Globus pallidus (tissue), 1 donor: Measurements from ENCODE around the gene ACO2.

ENCODE experiments used
- DNase-seq: peaks from one replicate; pipeline ENCODE4 v3.0.0-alpha.2; 2015; ENCODE audit warnings: low spot score

ACO2 gene

GRCh38 chr22:41448189-41448808, 20.6 kb upstream of the ACO2 start:
- peak; percentile 100 for DNase-seq

- no peak for DNase-seq
These were observed 10.7 kb upstream of the ACO2 start for GRCh38 chr22:41458161-41458728.

- DNase-seq, result no peak
These were observed 9.5 kb upstream of the ACO2 start for GRCh38 chr22:41459431-41459830.

DNA sequence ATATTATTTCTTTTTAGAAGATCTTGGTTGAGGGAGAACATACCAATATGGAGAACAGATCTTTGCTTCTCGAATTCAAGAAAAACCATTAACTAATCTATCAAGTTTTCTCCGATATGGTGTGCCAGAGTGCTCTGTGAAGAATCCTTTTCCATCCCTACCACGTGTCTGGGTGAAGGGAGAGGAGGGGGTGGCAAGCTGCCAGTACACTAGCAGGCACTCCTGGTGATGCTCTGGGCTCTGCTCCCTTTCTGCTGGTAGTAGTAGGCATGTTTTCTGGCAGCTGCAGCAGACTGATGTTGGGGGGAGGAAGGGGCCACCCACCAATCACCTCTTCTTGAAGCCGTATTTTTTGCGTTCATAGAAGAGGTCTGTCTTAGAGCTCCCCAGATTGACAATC, 8.8 kb upstream of the ACO2 start:
- DNase-seq, result peak; percentile 79

DNA sequence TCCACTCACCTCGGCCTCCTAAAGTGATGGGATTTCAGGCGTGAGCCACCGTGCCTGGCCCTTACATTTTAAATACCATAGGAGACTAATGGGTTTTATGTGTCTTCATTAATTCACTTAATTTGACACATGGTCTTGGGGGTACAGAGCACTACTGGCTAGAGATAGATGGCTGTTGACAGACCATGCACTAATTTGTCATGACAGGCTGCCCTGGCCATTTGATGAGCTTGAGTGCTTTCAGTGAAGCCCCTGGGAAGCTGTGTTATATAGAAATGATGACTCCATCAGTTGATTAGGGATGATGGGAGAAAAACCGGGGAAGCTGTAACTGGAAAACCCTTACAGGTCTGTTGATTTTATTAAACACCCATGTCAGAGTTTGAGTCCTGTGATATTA, 7.0 kb upstream of the ACO2 start:
- DNase-seq, result no peak

DNA sequence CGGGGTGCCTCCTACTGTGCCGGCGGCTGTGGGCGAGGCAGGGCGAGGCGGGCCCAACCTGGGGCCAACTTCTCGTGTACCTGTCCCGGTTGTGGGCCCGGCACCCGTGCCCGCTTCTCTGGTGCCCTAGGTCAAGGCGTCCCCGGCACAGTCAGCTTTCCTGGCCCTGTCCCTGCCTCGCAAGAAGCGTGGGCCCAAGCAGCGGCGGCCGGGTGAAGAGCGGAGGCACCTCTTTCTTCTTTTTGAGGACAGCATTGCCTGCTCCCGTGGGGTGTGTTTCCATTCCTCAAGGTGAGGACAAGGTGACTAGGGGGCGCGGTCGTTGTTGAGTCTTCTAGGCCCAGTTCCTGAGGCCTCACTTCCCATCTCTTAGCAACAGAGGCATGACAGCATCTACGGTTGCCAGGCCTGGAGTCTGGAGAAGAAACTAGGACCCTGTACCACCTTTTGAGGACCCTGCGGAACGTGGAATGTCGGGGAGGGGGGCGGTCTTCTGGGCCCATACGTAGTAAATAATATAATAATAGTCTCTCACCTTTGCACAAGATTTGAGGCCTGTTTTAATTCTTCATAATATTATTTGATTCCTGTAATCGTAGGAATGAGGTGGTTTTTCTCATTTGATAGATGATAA, 418 bp downstream of the ACO2 start:
- DNase-seq, result no peak

GRCh38 chr22:41470886-41471285, 2.0 kb downstream of the ACO2 start:
- no peak for DNase-seq

DNA sequence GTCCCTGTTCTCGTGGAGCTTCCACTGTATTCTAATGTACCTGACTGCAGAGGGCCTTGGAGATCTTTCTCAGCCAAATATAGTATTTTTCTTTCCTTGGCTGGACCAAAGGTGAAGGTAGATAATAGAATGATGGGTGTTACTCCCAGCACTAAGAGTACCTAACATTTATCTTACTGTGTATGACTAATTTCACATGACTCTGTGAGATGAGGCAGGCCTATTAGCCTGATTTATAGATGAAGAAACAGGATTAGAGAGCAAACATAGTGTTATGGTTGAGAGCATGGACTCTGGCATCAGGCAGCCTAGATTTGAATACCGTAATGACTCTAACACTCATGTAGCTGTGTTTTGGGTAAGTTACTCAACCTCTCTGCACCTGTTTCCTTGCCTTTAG, 2.7 kb downstream of the ACO2 start:
- DNase-seq, result no peak

- no peak for DNase-seq
These were observed 6.0 kb downstream of the ACO2 start for GRCh38 chr22:41474872-41475451.

DNA sequence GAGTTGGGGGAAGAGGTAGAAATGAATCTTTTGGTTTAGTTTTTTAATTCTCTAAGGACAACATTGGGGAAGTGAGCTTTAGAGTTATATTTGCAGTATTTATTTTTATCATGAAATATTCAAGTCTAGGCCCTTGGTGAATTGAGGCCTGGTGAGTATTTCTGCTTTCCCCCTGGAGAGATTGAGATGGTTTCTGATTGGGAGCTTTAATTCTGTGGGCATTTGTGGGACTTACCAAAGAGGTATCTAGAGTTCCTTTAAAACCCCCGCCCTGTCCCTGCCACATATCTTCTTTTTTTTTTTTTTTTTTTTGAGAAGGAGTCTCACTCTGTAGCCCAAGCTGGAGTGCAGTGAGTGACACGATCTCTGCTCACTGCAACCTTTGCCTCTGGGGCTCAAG, 9.6 kb downstream of the ACO2 start:
- DNase-seq, result no peak

DNA sequence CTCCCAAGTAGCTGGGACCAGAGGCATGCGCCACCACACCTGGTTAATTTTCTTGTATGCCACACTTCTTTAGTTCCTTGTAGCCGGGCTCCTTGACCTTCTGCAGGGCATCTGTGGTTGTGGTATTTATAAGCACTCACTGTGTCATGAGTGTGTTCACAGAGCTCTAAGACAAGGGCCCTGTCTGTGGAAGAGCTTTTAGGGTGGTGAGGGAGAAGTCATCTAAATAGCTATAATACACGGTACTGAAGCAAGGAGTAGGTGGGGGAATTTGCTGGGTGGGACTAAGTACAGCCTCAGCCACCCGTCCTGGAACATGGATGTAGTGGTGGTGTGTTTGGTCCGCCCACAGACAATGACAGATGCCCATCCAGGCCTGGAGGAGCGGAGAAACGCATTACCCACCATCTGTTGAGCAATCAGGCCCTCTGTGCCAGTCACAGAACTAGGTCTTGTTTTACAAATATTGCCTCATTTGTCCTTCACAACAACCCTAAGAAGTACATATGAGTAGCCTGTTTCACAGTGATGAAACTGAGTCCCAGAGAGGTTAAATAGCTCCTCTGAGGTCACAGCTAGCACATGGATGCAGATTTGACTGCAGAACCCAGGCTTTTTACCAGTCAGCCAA, 10.1 kb downstream of the ACO2 start:
- no peak for DNase-seq

DNA sequence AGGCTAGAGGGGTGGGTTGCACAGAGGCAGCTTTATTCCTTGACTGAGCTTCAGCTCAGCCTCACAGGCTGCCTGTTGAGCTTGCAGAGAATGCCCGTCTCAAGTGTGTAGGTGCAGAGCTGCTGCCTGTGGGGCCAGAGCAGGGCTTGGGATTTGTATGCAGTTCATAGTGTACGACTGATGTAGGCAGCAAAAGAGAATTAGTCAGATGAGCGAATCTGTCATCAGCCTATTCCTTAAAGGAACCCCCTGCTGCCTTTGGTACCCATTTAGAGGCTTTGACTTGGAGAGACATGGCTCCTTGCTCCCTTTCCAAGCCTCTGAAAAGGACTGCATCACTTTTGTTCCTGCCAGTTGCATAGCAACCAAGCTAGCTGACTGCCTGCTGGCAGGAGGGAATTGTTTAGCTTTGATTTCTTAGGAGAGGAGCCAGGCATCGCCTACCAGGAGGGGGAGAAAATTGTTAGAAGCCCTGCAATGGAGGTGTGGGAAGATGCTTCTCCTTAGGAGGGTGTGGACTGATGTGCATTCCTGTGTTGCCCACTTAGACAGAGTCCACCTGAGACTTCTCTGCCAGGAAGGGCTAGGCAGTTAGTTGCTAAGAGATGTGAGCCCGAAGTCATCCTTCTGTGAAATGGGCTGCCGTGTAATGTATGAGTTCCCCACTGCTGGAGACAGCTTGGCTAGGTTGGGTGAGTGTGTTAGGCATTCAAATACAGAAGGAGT, 10.9 kb downstream of the ACO2 start:
- DNase-seq, result peak; percentile 82

DNA sequence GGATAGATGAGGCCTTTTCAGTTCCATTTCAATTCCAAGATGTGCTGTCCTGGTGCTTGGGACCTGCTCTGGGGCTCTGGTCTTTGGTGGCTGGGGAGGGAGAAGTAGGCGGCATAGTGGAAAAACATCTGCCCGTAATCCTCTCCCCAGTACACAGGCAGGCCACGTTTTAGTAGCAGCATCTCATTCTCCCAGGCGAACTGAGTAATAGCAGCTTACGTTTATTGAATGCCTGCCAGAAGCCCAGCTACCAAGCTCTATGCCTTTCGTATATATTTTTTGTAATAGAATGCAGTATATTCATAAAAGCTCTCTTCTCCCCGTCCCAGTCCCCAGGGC, 11.4 kb downstream of the ACO2 start:
- DNase-seq, result no peak

GRCh38 chr22:41481131-41481830, 12.4 kb downstream of the ACO2 start:
- DNase-seq, result peak; percentile 44

- no peak for DNase-seq
These were observed 13.0 kb downstream of the ACO2 start for GRCh38 chr22:41481925-41482318.

- no peak for DNase-seq
These were observed 13.5 kb downstream of the ACO2 start for GRCh38 chr22:41482319-41482935.

DNA sequence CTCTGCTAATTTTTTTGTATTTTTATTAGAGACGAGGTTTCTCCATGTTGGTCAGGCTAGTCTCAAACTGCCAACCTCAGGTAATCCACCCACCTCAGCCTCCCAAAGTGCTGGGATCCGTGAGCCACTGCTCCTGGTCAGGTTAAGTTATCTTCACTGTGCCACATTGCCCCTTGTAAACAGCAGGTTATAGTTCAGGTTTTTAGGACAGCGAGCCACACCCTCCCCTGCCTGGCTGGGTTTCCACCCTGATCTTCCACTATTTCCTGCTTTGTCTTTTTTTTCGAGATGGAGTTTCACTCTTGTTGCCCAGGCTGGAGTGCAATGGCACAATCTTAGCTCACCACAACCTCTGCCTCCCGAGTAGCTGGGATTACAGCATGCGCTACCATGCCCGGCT, 16.1 kb downstream of the ACO2 start:
- DNase-seq, result no peak

DNA sequence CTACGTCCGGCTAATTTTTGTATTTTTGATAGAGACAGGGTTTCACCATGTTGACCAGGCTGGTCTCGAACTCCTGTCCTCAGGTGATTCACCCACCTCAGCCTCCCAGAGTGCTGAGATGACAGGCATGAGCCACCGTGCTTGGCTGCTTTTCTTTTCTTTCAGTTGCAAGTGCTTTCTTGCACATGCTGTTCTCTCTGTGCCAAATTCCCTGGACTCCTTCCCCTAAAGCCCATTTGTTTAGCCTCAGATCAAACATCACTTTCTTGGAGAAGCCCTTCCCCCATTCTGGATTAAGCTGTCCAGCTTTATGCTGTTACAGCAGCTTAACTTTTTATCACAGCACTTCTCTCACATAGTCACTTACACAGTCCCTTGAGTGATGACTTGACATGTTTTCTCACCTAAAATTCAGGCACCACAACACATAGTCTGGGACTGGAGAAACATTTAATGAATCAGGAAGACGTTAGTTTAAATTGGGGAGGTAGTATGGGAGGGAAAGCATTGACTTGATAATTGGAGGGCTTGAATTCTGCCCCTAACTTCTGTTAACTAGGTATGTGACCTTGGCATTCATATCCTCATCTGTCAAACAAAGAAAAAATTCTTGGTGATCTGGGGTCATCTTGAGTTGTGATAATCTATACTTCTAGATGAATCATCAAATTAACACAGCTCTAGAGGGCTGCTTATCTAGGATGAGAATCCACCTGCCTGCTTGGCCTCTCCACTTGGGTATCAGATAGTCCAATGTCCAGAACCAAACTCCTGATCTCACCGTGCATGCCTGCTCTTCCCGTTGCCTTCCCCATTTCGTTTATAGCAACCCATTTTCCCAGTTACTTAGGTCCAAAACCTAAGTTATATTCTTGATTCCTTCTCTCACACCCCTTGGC, 18.4 kb downstream of the ACO2 start:
- no peak for DNase-seq

DNA sequence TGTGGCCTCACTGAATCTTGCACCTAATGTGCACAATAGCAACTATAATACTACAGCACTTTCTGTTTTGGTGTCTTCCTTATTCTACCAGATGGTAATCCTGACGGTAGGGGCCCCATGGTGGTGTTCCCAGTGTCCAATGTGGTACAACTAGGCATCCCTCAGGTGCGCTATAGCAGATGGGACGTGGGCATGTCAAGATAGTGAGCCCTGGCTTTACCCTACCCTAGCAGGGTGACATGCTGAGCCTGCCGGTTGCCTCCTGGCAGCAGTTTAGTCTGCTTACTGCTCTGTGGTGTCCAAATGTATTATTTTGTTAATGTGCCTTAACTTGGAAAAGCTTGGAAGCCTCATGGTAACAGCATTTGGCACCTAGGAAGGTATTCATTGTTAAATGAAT, 19.2 kb downstream of the ACO2 start:
- DNase-seq, result no peak
